NCI-H510A treated with DMSO at 0.1 percent for 48 hours (cell line): ENCODE measurements around the gene TOPAZ1.

Experiments used
- DNase-seq: peaks from one replicate; lab custom pipeline; 2025; lab: John Stamatoyannopoulos, UW

The TOPAZ1 gene

DNA sequence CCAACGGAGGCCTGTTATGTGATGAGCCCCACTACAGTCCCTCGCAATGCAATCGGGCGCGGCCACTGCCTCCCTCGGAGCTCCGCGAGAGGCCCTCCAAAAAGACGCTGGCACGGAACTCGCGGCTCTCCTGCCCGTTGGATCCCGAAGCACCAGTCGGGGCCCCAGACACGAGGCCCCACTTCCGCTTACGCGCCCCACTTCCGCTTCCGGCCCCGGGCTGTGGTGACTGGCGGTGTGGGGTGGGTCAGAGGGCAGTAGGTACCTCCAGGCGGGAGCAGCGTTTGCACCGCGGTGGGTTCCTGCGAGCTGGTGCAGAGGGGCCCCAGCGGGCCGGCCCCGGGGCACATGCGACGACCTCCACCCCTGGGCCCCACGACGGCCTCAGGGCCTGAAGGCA, at the start of gene TOPAZ1:
Gene TOPAZ1, plus strand, starts transcription at position 181 of the 400 bp plus-strand sequence. Its CDS starts 168 bp downstream, at position 349.
- no peak for DNase-seq

GRCh38 chr3:44198284-44199269, 43.1 kb upstream of the TOPAZ1 start:
- peak; percentile 43 for DNase-seq

- no peak for DNase-seq
Observed at GRCh38 chr3:44206261-44206660, 35.4 kb upstream of the TOPAZ1 start.

GRCh38 chr3:44206862-44207652, 34.6 kb upstream of the TOPAZ1 start:
- no peak for DNase-seq

- DNase-seq: no peak
Observed at GRCh38 chr3:44208086-44208485, 33.6 kb upstream of the TOPAZ1 start.

- no peak for DNase-seq
Observed at GRCh38 chr3:44208568-44208967, 33.1 kb upstream of the TOPAZ1 start.

DNA sequence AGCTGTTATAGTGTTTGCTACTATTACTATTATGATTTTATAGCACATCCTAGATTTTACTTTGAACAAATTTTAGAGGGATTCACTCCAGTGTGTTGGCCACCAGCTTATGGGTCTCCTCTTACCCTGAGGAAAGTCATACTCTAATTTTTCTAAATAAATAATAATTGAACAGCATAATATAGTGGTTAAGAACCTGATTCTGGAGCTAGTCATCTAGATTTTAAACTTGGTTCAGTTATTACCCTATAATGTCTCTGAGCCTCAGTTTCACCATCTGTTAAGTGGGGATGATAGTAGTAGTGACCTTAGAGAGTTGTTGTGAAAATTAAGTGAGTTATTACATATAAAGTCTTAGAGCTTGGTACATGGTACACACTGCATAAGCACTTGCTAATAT, 30.7 kb upstream of the TOPAZ1 start:
- no peak for DNase-seq

DNA sequence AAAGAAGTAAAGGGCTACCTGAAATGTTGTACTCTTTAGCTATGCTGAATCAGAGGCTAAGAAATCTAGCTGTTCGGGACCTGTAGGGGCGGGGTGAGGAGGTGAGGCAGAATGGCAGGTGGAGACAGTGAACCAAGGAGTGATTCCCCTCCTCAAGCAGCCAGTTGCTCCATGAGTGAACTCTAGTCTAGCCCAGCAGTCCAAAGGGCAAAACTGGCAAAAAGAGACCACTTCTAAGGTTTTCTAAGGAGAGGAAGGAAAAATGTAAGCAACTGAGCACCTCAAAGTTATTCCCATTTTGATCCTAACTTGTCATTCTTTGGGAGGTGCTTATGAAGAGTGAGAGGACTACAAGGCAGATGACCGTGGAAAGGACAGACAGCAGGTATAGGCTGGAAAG, 19.3 kb upstream of the TOPAZ1 start:
- no peak for DNase-seq

GRCh38 chr3:44223299-44223698, 18.4 kb upstream of the TOPAZ1 start:
- no peak for DNase-seq

GRCh38 chr3:44224131-44224530, 17.6 kb upstream of the TOPAZ1 start:
- no peak for DNase-seq

- DNase-seq: no peak
Observed at GRCh38 chr3:44226573-44226972, 15.1 kb upstream of the TOPAZ1 start.

- DNase-seq: no peak
Observed at GRCh38 chr3:44227632-44228031, 14.1 kb upstream of the TOPAZ1 start.

- no peak for DNase-seq
Observed at GRCh38 chr3:44228900-44229299, 12.8 kb upstream of the TOPAZ1 start.

DNA sequence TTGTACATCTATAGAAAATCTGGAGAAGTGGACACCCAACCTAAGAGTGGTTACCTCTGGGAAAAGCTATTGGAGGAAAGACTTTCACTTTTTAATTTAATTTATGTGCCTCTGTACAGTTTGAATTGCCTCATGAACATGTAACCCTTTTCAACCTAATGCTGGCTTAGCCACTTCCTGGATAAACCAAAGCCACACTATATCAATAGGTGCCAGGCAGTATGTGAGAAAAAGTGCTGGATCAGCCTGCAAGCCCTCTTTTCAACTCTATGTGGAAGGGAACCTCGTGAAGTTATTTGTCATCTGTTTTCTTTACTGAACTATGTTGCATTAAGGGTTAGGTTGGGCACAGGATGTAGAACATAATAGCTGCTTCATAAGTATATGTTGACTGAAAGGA, 9.3 kb upstream of the TOPAZ1 start:
- no peak for DNase-seq

DNA sequence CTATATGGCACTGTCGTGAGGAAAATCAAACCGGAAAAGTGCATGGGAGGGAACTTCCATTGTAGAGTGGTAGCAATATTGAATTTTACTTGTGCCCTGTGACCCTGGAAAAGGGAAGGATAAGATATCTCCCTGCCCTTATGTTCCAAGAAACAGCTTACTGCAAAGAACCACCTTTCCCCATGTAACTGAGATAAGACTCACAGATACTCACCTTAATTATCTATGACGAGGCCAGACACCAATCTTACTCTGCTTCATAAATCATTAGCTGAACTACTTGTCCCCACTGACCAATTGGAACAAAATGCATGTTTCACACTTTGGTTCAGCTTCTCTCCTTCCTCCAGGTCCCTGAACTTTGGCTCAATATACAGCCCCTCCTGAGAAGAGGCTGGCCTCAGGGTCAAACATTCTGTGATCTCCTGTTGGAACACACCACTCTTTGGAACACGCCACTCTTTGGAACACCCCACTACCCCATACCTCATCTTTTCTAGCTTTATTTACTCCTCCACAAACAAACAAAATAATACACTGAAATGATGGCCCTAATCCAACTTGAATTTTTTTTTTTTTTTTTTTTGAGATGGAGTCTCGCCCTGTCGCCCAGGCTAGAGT, 6.9 kb upstream of the TOPAZ1 start:
- DNase-seq: no peak

GRCh38 chr3:44235604-44236484, 5.8 kb upstream of the TOPAZ1 start:
- peak; percentile 60 for DNase-seq

DNA sequence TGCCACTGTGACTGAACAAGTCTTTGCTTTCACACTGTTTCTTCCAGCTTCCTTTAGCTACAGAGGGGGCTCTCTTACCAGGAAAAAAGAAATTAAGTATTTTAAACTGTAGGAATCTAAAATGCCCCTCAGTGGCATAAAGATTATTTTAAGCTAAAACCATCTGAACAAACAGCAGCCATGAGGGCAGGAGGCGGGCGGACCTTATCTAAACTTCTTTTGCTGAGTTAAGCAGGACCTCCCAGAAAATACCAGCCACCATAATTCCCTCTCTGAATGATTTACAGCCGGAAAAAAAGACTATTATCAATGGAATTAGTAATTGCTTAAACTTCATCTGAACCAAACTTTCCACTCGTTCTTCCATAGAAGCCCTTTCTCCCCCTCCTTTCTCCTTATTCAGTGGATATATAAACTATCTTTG, 5.2 kb upstream of the TOPAZ1 start:
- DNase-seq: no peak

DNA sequence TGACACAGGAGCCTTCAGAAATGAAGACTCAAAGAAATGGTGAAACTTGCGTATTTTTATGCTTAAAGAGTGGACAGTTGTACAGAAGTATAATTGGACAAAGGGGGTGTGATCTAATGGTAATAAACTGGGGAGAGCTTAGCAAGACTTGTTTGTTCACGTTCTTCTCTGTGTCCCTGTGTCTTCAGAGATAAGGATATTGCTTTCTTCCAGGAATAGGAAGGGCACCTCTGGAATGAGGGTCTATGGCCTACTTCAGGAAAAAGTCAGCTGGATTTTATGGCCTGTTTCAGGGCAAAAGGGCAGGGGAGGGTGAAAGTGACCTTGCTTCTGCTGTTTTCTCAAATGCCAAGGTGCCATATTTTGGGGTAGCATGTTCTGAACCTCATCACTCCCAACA, 4.5 kb upstream of the TOPAZ1 start:
- DNase-seq: no peak

DNA sequence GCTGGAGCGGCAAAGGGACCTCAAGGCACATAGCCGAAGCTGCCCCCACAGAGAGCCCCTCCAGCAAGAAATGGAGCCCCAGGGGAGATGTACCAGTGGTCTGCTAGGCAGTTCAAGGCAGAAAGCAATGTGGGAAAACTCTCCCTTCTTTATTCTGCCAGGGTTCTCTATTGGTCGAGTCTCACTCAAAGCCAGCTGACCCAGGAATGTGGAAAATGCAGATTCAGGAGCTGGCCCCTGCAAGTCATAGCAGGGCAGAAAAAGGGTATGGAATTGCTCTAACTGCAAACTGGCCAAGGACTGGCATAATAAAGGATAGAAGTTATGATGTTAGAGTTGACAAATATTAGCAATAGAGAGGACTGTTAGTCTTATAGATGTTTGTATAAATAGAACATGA, 4.0 kb upstream of the TOPAZ1 start:
- DNase-seq: no peak

- DNase-seq: no peak
Observed at GRCh38 chr3:44238889-44239288, 2.8 kb upstream of the TOPAZ1 start.

DNA sequence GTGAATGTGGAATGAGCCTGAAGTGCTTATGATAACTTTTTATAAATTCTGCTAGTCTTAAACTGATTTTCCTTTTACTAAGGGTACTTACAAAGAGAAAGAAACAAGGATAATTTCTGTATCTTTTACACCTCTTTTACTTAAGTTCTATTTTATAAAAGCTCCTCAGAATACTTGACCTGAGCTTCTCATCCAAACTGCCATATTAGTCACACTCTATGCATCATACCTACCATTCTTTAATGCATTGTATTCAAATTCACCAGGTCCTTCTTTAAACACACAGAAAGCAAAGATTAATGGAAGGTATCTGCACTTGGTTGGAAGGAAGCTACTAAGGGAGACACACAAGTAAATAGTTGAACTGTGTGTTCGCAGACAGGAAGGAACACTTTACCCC, 1.6 kb upstream of the TOPAZ1 start:
- DNase-seq: no peak
